Measurements from ENCODE around the gene ETAA1. TPM values are rescaled to one million over a fixed set of nuclear protein-coding genes. Genes with fewer than 3 reads are reported as not detected.

The ETAA1 gene
- 14.1 and 16.3 TPM in 2 replicates for total RNA-seq

GRCh38 chr2:67397143-67397986 is at the start of gene ETAA1:
TSS of gene ETAA1 (plus strand) at chr2:67397333. CDS start at chr2:67397449, 116 bp downstream.

All from smooth muscle cell of bladder (primary cell).